CD4-positive, alpha-beta T cell (primary cell): ENCODE results near the gene WDR82. TPM values are rescaled to one million over a fixed set of nuclear protein-coding genes. Genes with fewer than 3 reads are reported as not detected.

Experiments used
- ATAC-seq: fragments of 200-7000 bp; cut with Tn5 transposase; one replicate; pipeline ENCODE4 v1.10.0; 2022; ENCODE audit warnings: mild to moderate bottlenecking; ENCODE audit not compliant: poor library complexity
- CTCF ChIA-PET: fragments of 350-600 bp; sonication (Branson Sonifier 250); formaldehyde crosslinking; loops from one replicate; lab custom pipeline; 2021; ENCODE audit warnings: antibody characterized with exemption, inconsistent platforms; lab: Charles Lee
- POLR2A ChIA-PET: fragments of 350-600 bp; sonication (Branson Sonifier 250); formaldehyde crosslinking; loops from one replicate; lab custom pipeline; 2021; ENCODE audit warnings: antibody characterized with exemption, inconsistent platforms; lab: Charles Lee
- DNase-seq, 14 experiments: peaks; one replicate each; pipeline ENCODE4 v3.0.0-alpha.2; 2013 to 2020; ENCODE audit warnings: mixed read lengths in 2 of 14
- H3K27ac ChIP-seq, 2 donors: one replicate each; pipeline versions ENCODE4 v1.5.1 to v1.7.0; 2013; ENCODE audit warnings: low read length in 2 of 2, low read depth in 1 of 2, mild to moderate bottlenecking in 1 of 2
- H3K27me3 ChIP-seq, 2 experiments: 1 replicate in 1 of 2; 2 replicates in 1 of 2; pipeline versions ENCODE4 v1.6.1 to v1.7.0; 2013; ENCODE audit warnings: low read length in 2 of 2, control low read depth in 1 of 2, mild to moderate bottlenecking in 1 of 2, moderate library complexity in 1 of 2; ENCODE audit not compliant: insufficient read depth in 2 of 2, control insufficient read depth in 1 of 2
- H3K36me3 ChIP-seq: one replicate; pipeline ENCODE4 v1.6.1; 2013; ENCODE audit warnings: low read length, control low read depth; ENCODE audit not compliant: insufficient read depth
- H3K4me1 ChIP-seq: one replicate; pipeline ENCODE4 v1.6.1; 2013; ENCODE audit warnings: low read length, control low read depth; ENCODE audit not compliant: insufficient read depth
- H3K4me3 ChIP-seq: one replicate; pipeline ENCODE4 v1.5.1; 2013; ENCODE audit warnings: mild to moderate bottlenecking, low read length, moderate library complexity
- H3K9me3 ChIP-seq, 2 experiments: 1 replicate in 1 of 2; 2 replicates in 1 of 2; pipeline versions ENCODE4 v1.6.1 to v1.7.0; 2013; ENCODE audit warnings: low read length in 2 of 2, mild to moderate bottlenecking in 2 of 2, control low read depth in 1 of 2, moderate library complexity in 1 of 2; ENCODE audit not compliant: control insufficient read depth in 1 of 2, insufficient read depth in 1 of 2
- H3K27ac Mint-ChIP-seq: one replicate; pipeline ENCODE4 v1.8.0; 2020; ENCODE audit warnings: mixed read lengths
- H3K27me3 Mint-ChIP-seq: one replicate; pipeline ENCODE4 v1.8.0; 2021; ENCODE audit warnings: mixed read lengths
- H3K36me3 Mint-ChIP-seq: one replicate; pipeline ENCODE4 v1.8.0; 2021; ENCODE audit warnings: low read depth, mixed read lengths
- H3K4me1 Mint-ChIP-seq: one replicate; pipeline ENCODE4 v1.8.0; 2021; ENCODE audit warnings: low read depth, mixed read lengths
- H3K4me3 Mint-ChIP-seq: one replicate; pipeline ENCODE4 v1.8.0; 2020; ENCODE audit warnings: mild to moderate bottlenecking, mixed read lengths
- H3K9me3 Mint-ChIP-seq: one replicate; pipeline ENCODE4 v1.8.0; 2020; ENCODE audit warnings: mixed read lengths
- CTCF ChIP-seq: fragments of 200-600 bp; IDR thresholded peaks from one replicate; pipeline ENCODE4 v1.8.0; 2022; ENCODE audit warnings: antibody characterized with exemption, mild to moderate bottlenecking
- intact Hi-C, 2 experiments: fragments of 100-400 bp; cut with DNase I in 1 of 2; cut with micrococcal nuclease in 1 of 2; formaldehyde crosslinking; loops; one replicate each; pipeline versions ENCODE4 v1.15.1 to v1.9.0; 2023 to 2025; cut with DNase I, micrococcal nuclease
- total RNA-seq, 174 experiments: library from RNA in 2 of 174; stranded (reverse) in 2 of 174; gene quantifications; one replicate each; pipeline ENCODE4 v1.2.3 and lab custom pipeline; 2021 to 2026

Gene WDR82
- total RNA-seq, 2 experiments from 2014 or later, result 114 TPM

GRCh38 chr3:52218937-52219650, 59.4 kb downstream of the WDR82 start:
- peaks cover 81% of the 10 kb centered on the region for H3K4me1 Mint-ChIP-seq
- peaks cover 17% of the 10 kb centered on the region for H3K36me3 ChIP-seq
- ChIA-PET POLR2A (interaction anchor here (1.3 to 8.6 kb wide), 4 partner anchors 18 to 59 kb away, joined by 4 to 74 read pairs (median 36); partner anchors contain the start of genes TWF2 and WDR82), CTCF (interaction anchor here (1.2 to 4.3 kb wide), 7 partner anchors 10 to 99 kb away, joined by 3 to 27 read pairs (median 6); partner anchors contain the start of gene TWF2)
- DNase-seq (peak in 3 of 14 experiments; percentile 7 to 34 (median 23)), ATAC-seq (no peak)
- intact Hi-C loops, result loop anchor here in 1 of 2 experiments (2.0 to 5.0 kb wide), 2 partner anchors 188 to 228 kb away; no protein-coding TSS in a partner anchor
- no peaks in the 10 kb centered on the region for H3K27me3 Mint-ChIP-seq
- no peak for TF ChIP-seq CTCF
- peaks cover 26% of the 10 kb centered on the region for H3K36me3 Mint-ChIP-seq
- H3K9me3 ChIP-seq, result no peaks in the 10 kb centered on the region
- H3K4me3 ChIP-seq, result peak overlapping the region; percentile 31
- peaks cover 97% of the 10 kb centered on the region for H3K4me1 ChIP-seq
- peak overlapping the region; percentile 76 for H3K27ac Mint-ChIP-seq
- no peaks in the 10 kb centered on the region for H3K9me3 Mint-ChIP-seq
- no peaks in the 10 kb centered on the region for H3K27me3 ChIP-seq
- H3K27ac ChIP-seq, result peak overlapping the region; percentile 5 to 62
- peak overlapping the region; percentile 4 for H3K4me3 Mint-ChIP-seq

- Mint-ChIP-seq H3K9me3 (no peaks in the 10 kb centered on the region), H3K36me3 (peaks cover 32% of the 10 kb centered on the region), H3K27ac (peak overlapping the region; percentile 76), H3K4me1 (peaks cover 75% of the 10 kb centered on the region), H3K4me3 (peak overlapping the region; percentile 4), H3K27me3 (no peaks in the 10 kb centered on the region)
- POLR2A ChIA-PET, result interaction anchor here (0.8 to 7.5 kb wide), 4 partner anchors 18 to 69 kb away, joined by 3 to 64 read pairs (median 5); partner anchors contain the start of genes GLYCTK and WDR82
- ATAC-seq, result no peak
- peak in 6 of 14 experiments; percentile 41 to 69 (median 62) for DNase-seq
- peak overlapping the region; percentile 40 to 62 for H3K27ac ChIP-seq
- no peaks in the 10 kb centered on the region for H3K9me3 ChIP-seq
- peak overlapping the region; percentile 31 for H3K4me3 ChIP-seq
- peaks cover 23% of the 10 kb centered on the region for H3K36me3 ChIP-seq
- CTCF ChIA-PET, result interaction anchor here (2.0 to 4.3 kb wide), 4 partner anchors 10 to 61 kb away, joined by 7 to 27 read pairs (median 14); partner anchors contain the start of genes TWF2 and WDR82
- H3K27me3 ChIP-seq, result no peaks in the 10 kb centered on the region
- intact Hi-C loops, result loop anchor here in 1 of 2 experiments (2.0 to 5.0 kb wide), 2 partner anchors 189 to 228 kb away; no protein-coding TSS in a partner anchor
- no peak for TF ChIP-seq CTCF
- peaks cover 91% of the 10 kb centered on the region for H3K4me1 ChIP-seq
Observed at GRCh38 chr3:52218454-52218853, 60.0 kb downstream of the WDR82 start.

GRCh38 chr3:52218026-52218425, 60.4 kb downstream of the WDR82 start:
- no peak for TF ChIP-seq CTCF
- H3K4me3 Mint-ChIP-seq, result peak overlapping the region; percentile 40
- no peaks in the 10 kb centered on the region for H3K9me3 Mint-ChIP-seq
- ATAC-seq, result no peak
- peak in 1 of 14 experiments; percentile 5 for DNase-seq
- peaks cover 71% of the 10 kb centered on the region for H3K4me1 Mint-ChIP-seq
- Histone ChIP-seq H3K36me3 (peaks cover 28% of the 10 kb centered on the region), H3K27me3 (no peaks in the 10 kb centered on the region), H3K9me3 (no peaks in the 10 kb centered on the region), H3K27ac (peak overlapping the region; percentile 36 to 40), H3K4me1 (peaks cover 86% of the 10 kb centered on the region), H3K4me3 (peak overlapping the region; percentile 31)
- ChIA-PET POLR2A (interaction anchor here (0.8 to 7.5 kb wide), 8 partner anchors 15 to 121 kb away, joined by 3 to 64 read pairs (median 6); partner anchors contain the start of genes GLYCTK and WDR82), CTCF (interaction anchor here (1.9 to 4.3 kb wide), 4 partner anchors 14 to 121 kb away, joined by 7 to 27 read pairs (median 13); partner anchors contain the start of genes TWF2 and WDR82)
- intact Hi-C loops, result loop anchor here in 1 of 2 experiments (2.0 to 5.0 kb wide), 2 partner anchors 189 to 229 kb away; no protein-coding TSS in a partner anchor
- peak overlapping the region; percentile 76 for H3K27ac Mint-ChIP-seq
- peaks cover 36% of the 10 kb centered on the region for H3K36me3 Mint-ChIP-seq
- no peaks in the 10 kb centered on the region for H3K27me3 Mint-ChIP-seq
